HG03196 (cell line): ENCODE data around the gene GMDS.

Experiments used
- ATAC-seq: cut with Tn5 transposase; IDR thresholded peaks from one replicate; pipeline ENCODE4 v1.9.1; 2021; ENCODE audit not compliant: unreplicated experiment

GMDS gene

GRCh38 chr6:1611322-1611571 is 634.2 kb downstream of the GMDS start:
- no peak for ATAC-seq

GRCh38 chr6:1610497-1611321 is 634.7 kb downstream of the GMDS start:
- peak; percentile 9 for ATAC-seq

- ATAC-seq = peak; percentile 50
Measured at GRCh38 chr6:1609648-1610496, 635.5 kb downstream of the GMDS start, which contains the start of gene FOXC1. Gene FOXC1, plus strand, starts transcription at chr6:1609915. Its CDS starts 531 bp downstream, at chr6:1610446.

GRCh38 chr6:1609041-1609647 is 636.3 kb downstream of the GMDS start:
- ATAC-seq = no peak

GRCh38 chr6:1608222-1609040 is 637.0 kb downstream of the GMDS start:
- ATAC-seq = no peak

GRCh38 chr6:1607516-1608221 is 637.7 kb downstream of the GMDS start:
- no peak for ATAC-seq

- no peak for ATAC-seq
Measured at GRCh38 chr6:1606780-1607515, 638.5 kb downstream of the GMDS start.

- no peak for ATAC-seq
Measured at GRCh38 chr6:1605893-1606779, 639.3 kb downstream of the GMDS start.

GRCh38 chr6:1605004-1605892 is 640.2 kb downstream of the GMDS start:
- no peak for ATAC-seq

GRCh38 chr6:1604158-1605003 is 641.0 kb downstream of the GMDS start:
- peak; percentile 65 for ATAC-seq

GRCh38 chr6:1603708-1604107 is 641.7 kb downstream of the GMDS start:
- ATAC-seq = no peak

- ATAC-seq = no peak
Measured at GRCh38 chr6:1602049-1602713, 643.2 kb downstream of the GMDS start.

- ATAC-seq = no peak
Measured at GRCh38 chr6:1601158-1602048, 644.0 kb downstream of the GMDS start.

- ATAC-seq = no peak
Measured at GRCh38 chr6:1600764-1601157, 644.6 kb downstream of the GMDS start.

GRCh38 chr6:1600063-1600763 is 645.2 kb downstream of the GMDS start:
- ATAC-seq = no peak
